HG03097 (cell line): ENCODE results near the gene GIMAP7.

ENCODE experiments used
- ATAC-seq: cut with Tn5 transposase; IDR thresholded peaks from one replicate; pipeline ENCODE4 v1.9.1; 2021; ENCODE audit not compliant: unreplicated experiment, low FRiP score

Gene GIMAP7

DNA sequence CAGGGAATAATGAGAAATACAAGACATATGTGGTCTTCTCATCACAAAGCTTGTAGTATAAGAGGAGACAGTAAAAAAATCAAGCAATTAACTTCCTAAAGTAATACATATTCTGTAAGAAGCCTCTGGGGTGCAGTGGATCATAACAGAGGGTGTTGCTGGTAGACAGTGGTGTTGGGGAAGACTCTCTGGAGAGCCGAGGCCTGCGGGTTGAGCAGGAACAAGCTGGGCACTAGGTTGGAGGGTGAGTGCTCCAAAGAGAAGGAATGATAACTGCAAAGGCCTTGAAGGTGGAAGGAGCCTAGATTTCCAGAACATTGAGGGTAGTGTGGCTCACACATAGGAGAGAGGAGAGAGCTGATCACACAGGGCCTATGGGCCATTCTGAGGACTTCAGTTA lies 54.0 kb downstream of the GIMAP7 start:
- no peak for ATAC-seq

GRCh38 chr7:150569245-150569955 lies 54.7 kb downstream of the GIMAP7 start:
- no peak for ATAC-seq
